ENCODE results near the gene VCAN.

VCAN gene

GRCh38 chr5:83531661-83532060 is 60.1 kb downstream of the VCAN start:
- TF ChIP-seq, protein P1, sequence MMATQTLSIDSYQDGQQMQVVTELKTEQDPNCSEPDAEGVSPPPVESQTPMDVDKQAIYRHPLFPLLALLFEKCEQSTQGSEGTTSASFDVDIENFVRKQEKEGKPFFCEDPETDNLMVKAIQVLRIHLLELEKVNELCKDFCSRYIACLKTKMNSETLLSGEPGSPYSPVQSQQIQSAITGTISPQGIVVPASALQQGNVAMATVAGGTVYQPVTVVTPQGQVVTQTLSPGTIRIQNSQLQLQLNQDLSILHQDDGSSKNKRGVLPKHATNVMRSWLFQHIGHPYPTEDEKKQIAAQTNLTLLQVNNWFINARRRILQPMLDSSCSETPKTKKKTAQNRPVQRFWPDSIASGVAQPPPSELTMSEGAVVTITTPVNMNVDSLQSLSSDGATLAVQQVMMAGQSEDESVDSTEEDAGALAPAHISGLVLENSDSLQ (IDR thresholded peaks at IDR 0.05), result no peak
- no peak for TF ChIP-seq L3MBTL2 (conservative IDR thresholded peaks at IDR 0.05)
- no peak for TF ChIP-seq ZNF384 (IDR thresholded peaks at IDR 0.05)
- TF ChIP-seq ARNT (IDR thresholded peaks at IDR 0.05), result no peak
- TF ChIP-seq CTBP1 (IDR thresholded peaks at IDR 0.05; ENCODE audit: borderline replicate concordance), result no peak
- no peak for TF ChIP-seq SUZ12 (IDR thresholded peaks at IDR 0.05)
- TF ChIP-seq LEF1 (IDR thresholded peaks at IDR 0.05; ENCODE audit: borderline replicate concordance), result no peak
- ChIA-PET POLR2A (no interaction called here), CTCF (no interaction called here)
- no peak for DNase-seq (ENCODE audit: extremely low spot score)

GRCh38 chr5:83538786-83539462 is 67.4 kb downstream of the VCAN start:
- no peak for TF ChIP-seq NFRKB (IDR thresholded peaks at IDR 0.05)
- no peak for TF ChIP-seq BHLHE40 (IDR thresholded peaks at IDR 0.05; ENCODE audit: borderline replicate concordance)
- no peak for TF ChIP-seq FOXM1 (IDR thresholded peaks at IDR 0.05; ENCODE audit: borderline replicate concordance)
- TF ChIP-seq ARNT (IDR thresholded peaks at IDR 0.05), result no peak
- TF ChIP-seq HDGF (IDR thresholded peaks at IDR 0.05; ENCODE audit: borderline replicate concordance), result no peak
- TF ChIP-seq ZNF384 (IDR thresholded peaks at IDR 0.05), result no peak
- no peak for TF ChIP-seq FOXA1 (IDR thresholded peaks at IDR 0.05)
- ChIA-PET POLR2A (no interaction called here), CTCF (interaction anchor here (0.6 kb wide), 1 partner anchor 420 kb away, joined by 3 read pairs; no protein-coding TSS in a partner anchor)
- no peak for DNase-seq (ENCODE audit: extremely low spot score)

DNA sequence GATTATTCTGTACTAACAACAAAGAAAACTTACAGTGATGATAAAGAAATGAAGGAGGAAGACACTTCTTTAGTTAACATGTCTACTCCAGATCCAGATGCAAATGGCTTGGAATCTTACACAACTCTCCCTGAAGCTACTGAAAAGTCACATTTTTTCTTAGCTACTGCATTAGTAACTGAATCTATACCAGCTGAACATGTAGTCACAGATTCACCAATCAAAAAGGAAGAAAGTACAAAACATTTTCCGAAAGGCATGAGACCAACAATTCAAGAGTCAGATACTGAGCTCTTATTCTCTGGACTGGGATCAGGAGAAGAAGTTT is 67.9 kb downstream of the VCAN start:
- POLR2A ChIA-PET, result no interaction called here
- DNase-seq (ENCODE audit: extremely low spot score), result no peak
- CTCF ChIA-PET, result interaction anchor here (0.6 kb wide), 1 partner anchor 419 kb away, joined by 3 read pairs; no protein-coding TSS in a partner anchor
- TF ChIP-seq ELF4 (IDR thresholded peaks at IDR 0.05), result no peak
- no peak for TF ChIP-seq SUZ12 (IDR thresholded peaks at IDR 0.05)
- no peak for TF ChIP-seq FOXK2 (IDR thresholded peaks at IDR 0.05)
- TF ChIP-seq ZNF384 (IDR thresholded peaks at IDR 0.05), result no peak
- TF ChIP-seq BHLHE40 (IDR thresholded peaks at IDR 0.05; ENCODE audit: borderline replicate concordance), result no peak
- TF ChIP-seq TARDBP (IDR thresholded peaks at IDR 0.05), result no peak
- TF ChIP-seq ARNT (IDR thresholded peaks at IDR 0.05), result no peak
- TF ChIP-seq HDGF (IDR thresholded peaks at IDR 0.05; ENCODE audit: borderline replicate concordance), result no peak
- no peak for TF ChIP-seq L3MBTL2 (conservative IDR thresholded peaks at IDR 0.05)
- TF ChIP-seq FOXA1 (IDR thresholded peaks at IDR 0.05), result no peak
- no peak for TF ChIP-seq NFRKB (IDR thresholded peaks at IDR 0.05)

- no peak for TF ChIP-seq ZNF384 (IDR thresholded peaks at IDR 0.05)
- no peak for TF ChIP-seq CTBP1 (IDR thresholded peaks at IDR 0.05; ENCODE audit: borderline replicate concordance)
- TF ChIP-seq SP1 (IDR thresholded peaks at IDR 0.05), result no peak
- TF ChIP-seq SUZ12 (IDR thresholded peaks at IDR 0.05), result no peak
- no peak for TF ChIP-seq FOXK2 (IDR thresholded peaks at IDR 0.05)
- TF ChIP-seq BHLHE40 (IDR thresholded peaks at IDR 0.05; ENCODE audit: borderline replicate concordance), result no peak
- TF ChIP-seq LEF1 (IDR thresholded peaks at IDR 0.05; ENCODE audit: borderline replicate concordance), result no peak
- no peak for TF ChIP-seq FOXA1 (IDR thresholded peaks at IDR 0.05)
- TF ChIP-seq ELF4 (IDR thresholded peaks at IDR 0.05), result no peak
- no peak for TF ChIP-seq ARNT (IDR thresholded peaks at IDR 0.05)
- no peak for TF ChIP-seq L3MBTL2 (conservative IDR thresholded peaks at IDR 0.05)
- TF ChIP-seq, protein P1 (IDR thresholded peaks at IDR 0.05), result no peak
- no peak for TF ChIP-seq HDGF (IDR thresholded peaks at IDR 0.05; ENCODE audit: borderline replicate concordance)
- TF ChIP-seq FOXM1 (IDR thresholded peaks at IDR 0.05; ENCODE audit: borderline replicate concordance), result no peak
- ChIA-PET POLR2A (no interaction called here), CTCF (no interaction called here)
- DNase-seq (ENCODE audit: extremely low spot score), result no peak
Measured at GRCh38 chr5:83540105-83540504, 68.6 kb downstream of the VCAN start.

GRCh38 chr5:83540783-83541182 is 69.2 kb downstream of the VCAN start:
- TF ChIP-seq NFRKB (IDR thresholded peaks at IDR 0.05) (no peak), ARNT (IDR thresholded peaks at IDR 0.05) (no peak), BHLHE40 (IDR thresholded peaks at IDR 0.05; ENCODE audit: borderline replicate concordance) (no peak), ELF4 (IDR thresholded peaks at IDR 0.05) (no peak), TARDBP (IDR thresholded peaks at IDR 0.05) (no peak), ZNF384 (IDR thresholded peaks at IDR 0.05) (no peak), FOXA1 (IDR thresholded peaks at IDR 0.05) (no peak), FOXK2 (IDR thresholded peaks at IDR 0.05) (no peak), LEF1 (IDR thresholded peaks at IDR 0.05; ENCODE audit: borderline replicate concordance) (no peak), FOXM1 (IDR thresholded peaks at IDR 0.05; ENCODE audit: borderline replicate concordance) (no peak), L3MBTL2 (conservative IDR thresholded peaks at IDR 0.05) (no peak), SP1 (IDR thresholded peaks at IDR 0.05) (no peak), SUZ12 (IDR thresholded peaks at IDR 0.05) (no peak)
- TF ChIP-seq, protein P1 (IDR thresholded peaks at IDR 0.05), result no peak
- ChIA-PET CTCF (no interaction called here), POLR2A (interaction anchor here (1.1 kb wide), 1 partner anchor 1263 kb away, joined by 3 read pairs; the partner anchor contains the start of gene RPS23)

DNA sequence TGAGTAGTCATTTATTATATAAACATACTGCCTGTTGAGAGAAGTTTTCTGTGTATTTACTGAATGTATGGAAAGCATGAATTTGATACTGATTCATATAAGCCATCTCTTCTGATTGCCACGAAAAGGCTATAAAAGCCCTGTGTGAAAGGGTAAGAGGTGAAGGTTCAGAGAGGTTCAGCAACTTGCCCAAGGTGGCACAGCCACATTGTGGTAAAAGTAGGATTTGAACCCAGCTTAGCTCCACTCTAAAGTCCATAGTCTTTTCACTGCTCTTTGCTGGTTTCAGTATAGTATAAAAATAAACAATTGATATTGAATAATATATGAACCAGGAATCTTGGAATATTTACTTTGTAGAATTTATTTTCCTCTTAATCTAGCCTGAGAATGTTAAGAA is 71.3 kb downstream of the VCAN start:
- CTCF ChIA-PET, result no interaction called here
- TF ChIP-seq ZNF384 (IDR thresholded peaks at IDR 0.05) (no peak), HDGF (IDR thresholded peaks at IDR 0.05; ENCODE audit: borderline replicate concordance) (no peak), NFRKB (IDR thresholded peaks at IDR 0.05) (no peak), FOXA1 (IDR thresholded peaks at IDR 0.05) (no peak)
- no peak for DNase-seq (ENCODE audit: extremely low spot score)
- POLR2A ChIA-PET, result no interaction called here

More at GRCh38 chr5:83540783-83541182, 69.2 kb downstream of the VCAN start:
- no peak for DNase-seq (ENCODE audit: extremely low spot score)
